A204.1 (cell line): ENCODE data around the gene MPIG6B.

ENCODE experiments used
- FAIRE-seq: peaks from 2 replicates; lab custom pipeline; 2012; peaks lifted over from hg19 to GRCh38; lab: Jason Lieb, UNC

Gene MPIG6B

DNA sequence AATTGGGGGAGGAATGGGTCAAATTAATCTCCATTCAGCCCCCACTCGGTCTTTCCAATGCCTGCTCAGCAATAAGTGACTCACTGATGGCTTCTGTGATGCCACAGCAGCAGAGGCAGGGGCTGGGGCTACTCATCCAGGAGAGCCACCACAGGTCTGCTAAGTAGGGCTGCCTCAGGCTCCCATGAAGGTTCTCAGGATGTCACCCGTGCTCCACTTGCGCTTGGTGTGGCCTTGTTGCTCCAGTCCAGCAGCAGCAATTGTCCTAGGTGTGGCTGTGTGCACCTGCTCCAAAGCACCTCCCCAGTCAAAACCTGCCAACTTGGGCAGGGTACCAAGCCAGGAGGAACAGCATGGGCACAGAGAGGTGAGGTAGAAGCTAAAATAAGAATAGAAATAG lies 1.0 kb upstream of the MPIG6B start:
- no peak for FAIRE-seq

GRCh38 chr6:31723980-31724691 lies 963 bp downstream of the MPIG6B start:
- FAIRE-seq: no peak

GRCh38 chr6:31725502-31726350 lies 2.6 kb downstream of the MPIG6B start:
- no peak for FAIRE-seq

- FAIRE-seq: no peak
These were observed 4.0 kb downstream of the MPIG6B start for GRCh38 chr6:31727034-31727716.

DNA sequence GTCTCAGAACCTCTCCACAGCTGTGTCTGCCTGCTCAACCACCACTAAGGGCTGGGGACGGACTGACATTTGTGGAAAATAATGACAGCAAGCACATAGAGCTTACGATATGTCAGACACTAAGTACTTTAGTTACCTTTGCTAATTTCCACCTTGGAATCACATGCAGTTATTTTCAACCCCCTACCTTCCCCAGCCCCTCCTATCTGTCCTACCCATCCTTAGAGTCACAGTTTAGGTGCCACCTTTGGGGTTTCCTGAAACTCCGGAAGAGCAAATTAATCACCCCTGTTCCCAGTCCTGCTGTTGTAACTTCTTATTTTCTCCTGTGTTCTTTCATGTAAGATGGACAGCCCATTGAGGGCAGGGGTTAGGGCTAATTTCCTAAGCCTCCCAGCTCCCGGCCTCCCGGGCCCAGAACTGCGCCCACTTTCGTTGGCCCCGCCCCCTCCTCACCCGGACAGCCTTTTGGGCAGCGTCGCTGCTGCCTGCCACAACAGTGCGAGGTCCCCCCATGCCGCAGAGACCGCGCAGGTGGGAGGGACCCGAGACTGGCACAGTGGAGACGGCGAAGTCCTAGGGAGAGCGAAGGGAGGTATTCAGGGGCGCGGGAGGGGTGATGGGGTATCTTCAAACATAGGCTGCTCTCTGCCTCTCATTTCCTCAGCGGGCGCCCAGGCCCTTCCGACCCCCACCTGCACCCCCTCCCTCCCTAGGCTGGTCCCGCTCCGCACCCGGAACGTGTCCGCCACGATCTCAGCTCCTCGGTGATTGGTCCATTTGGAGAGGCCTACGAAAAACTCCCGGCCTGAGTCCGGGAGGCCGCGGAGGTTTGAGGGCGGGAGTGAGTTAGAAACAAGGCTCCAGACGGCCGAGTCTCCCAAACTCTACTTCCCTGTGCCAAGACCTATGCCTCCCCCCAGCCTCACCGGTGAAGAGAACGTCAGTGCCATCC lies 4.8 kb downstream of the MPIG6B start:
- no peak for FAIRE-seq

GRCh38 chr6:31728767-31729514 lies 5.8 kb downstream of the MPIG6B start, which contains the start of gene DDAH2:
DDAH2 (minus strand) TSS chr6:31729299; CDS start chr6:31729161, 138 bp downstream.
- FAIRE-seq: no peak

DNA sequence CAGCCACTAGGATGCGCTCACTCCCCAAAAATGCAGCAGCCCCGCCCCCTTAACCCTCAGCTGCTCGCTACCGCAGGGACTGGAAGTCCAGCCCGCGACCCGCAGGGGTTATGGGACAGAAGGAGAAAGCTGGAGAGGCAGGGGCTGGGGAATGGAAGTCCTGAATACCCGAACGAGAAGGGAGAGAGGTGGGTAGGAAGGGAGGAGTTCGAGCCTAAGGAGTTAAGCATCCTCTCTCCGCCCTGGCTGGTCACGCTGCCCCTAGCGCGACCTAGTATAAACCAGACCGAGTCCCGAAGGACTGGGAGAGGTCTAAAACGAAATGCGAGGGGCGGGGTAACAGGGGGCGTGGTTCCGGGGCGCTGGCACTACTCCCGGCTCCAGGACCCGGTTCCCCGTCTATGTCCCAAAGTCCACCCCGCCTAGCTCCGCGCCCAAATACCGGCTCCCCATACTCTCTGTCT lies 6.4 kb downstream of the MPIG6B start:
- no peak for FAIRE-seq

- FAIRE-seq: no peak
These were observed 6.9 kb downstream of the MPIG6B start for GRCh38 chr6:31729979-31730630.

DNA sequence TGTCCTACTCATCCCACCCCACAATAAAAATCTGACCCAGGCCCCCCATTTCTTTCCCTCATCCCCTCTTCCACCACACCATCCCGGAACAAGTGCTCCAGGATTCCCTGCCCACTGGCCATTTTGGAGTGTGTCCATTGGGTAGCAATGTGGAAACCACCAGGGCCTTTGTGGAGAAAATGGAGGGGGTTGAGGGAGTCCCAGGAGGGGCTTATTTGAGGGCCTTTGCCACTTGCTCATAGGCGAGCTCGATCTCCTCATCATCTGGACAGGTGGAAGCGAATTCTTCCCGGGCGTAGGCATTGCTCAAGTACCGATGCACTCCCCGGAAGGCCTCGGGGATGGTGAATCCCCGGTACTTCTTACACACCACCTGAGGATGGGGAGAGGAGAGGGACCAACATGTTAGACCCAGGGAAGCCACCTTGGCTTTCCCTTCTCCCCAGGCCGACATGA lies 7.5 kb downstream of the MPIG6B start:
- FAIRE-seq: no peak

DNA sequence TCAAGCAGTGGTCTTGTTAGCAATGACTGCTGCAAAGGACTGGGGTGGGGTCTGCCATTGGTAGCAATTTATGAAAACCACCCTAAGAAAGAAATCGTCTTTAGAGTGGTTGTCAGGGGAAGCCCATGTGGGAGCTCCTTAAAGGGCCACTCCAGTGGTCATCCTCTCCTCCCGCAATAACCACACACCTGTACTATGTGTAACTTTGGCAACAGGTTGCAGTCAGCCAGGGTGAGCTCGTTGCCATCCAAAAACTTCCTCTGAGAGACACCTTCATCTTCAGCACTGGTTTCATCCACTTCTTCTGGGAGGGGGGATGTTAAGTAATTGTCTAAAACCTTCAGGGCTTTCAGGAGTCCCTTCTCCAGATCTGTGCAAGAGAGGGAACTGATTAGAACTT lies 8.9 kb downstream of the MPIG6B start:
- no peak for FAIRE-seq

DNA sequence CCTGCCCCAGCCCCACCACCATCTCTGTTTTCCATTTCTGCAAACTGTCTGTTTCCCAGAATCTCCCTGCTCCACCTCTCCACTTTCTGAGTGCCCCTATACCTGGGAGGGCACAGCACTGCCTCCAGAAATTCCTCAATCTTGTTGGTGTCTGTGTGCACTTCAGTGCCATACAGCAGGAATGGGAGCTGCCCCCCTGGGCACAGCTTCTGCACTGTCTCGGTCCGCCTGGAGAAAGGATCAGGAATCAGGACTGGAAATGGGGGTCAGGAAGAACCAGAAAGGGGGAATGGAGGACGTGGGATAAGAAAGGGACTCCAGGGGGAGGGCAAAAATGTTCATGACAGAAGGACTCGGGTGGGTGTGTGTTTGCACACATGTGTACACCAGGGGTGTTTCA lies 10.6 kb downstream of the MPIG6B start:
- no peak for FAIRE-seq

GRCh38 chr6:31734247-31734820 lies 11.2 kb downstream of the MPIG6B start:
- FAIRE-seq: no peak

GRCh38 chr6:31734821-31735406 lies 11.7 kb downstream of the MPIG6B start:
- FAIRE-seq: no peak

DNA sequence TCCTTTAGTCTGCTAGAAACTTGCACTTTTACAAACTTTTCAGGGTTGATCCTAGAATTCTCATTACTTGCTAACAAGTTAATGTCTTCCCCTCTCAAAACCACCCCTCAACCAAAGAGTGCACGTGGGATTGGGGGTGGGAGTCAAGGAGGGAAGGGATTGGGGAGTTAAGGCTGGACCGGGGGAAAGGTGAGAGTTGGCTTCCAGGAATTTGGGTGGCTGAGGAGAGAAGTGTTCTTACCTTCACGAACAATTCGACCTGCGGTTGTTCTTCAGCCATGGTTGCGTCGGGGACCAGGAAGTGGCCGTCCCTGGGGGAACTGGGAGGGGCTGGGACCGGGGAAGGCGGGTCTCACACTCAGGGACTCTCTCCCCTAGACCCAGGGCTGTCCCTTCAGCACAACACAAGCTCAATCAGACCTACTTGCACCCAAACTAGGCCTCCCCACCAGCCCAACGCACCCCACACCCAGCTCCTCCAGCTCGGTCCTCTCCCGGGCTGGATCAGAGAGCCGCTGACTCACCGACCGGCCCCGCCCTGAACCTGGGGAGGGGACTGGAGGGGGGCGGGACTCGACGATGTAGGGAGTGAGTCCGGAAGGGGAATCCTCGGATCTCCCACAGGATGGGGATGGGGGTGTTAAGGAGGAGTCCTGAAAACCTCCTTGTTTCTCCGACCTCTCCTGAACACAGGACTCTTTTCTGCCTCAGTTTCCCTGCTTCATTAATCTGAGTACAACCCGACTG lies 13.0 kb downstream of the MPIG6B start, which contains the start of gene CLIC1:
Gene CLIC1 (minus strand): TSS at position 510 of the 747 bp plus-strand sequence. CDS start 230 bp downstream, at position 280.
- FAIRE-seq: no peak

DNA sequence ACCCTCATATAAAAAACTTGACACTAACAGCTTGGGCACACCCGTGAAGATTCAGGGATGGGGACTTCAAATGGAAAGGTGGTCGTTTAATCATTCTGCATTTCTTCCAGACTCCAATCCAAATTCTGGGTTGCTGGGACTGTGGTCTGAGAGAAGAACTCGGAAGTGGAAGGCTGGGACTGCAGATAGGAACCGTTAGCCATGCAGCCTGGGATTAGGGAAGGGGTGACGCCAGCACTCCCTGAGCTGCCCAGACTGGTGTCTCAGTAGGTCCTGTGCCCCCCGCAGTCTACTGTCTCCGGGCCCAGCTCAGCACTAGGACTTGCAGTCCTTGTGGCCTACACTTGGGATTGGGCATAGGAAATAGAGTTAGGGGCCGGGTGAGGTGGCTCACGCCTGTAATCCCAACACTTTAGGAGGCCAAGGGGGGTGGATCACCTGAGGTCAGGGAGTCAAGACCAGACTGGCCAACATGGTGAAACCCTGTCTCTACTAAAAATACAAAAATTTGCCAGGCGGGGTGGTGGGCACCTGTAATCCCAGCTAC lies 13.7 kb downstream of the MPIG6B start:
- no peak for FAIRE-seq

DNA sequence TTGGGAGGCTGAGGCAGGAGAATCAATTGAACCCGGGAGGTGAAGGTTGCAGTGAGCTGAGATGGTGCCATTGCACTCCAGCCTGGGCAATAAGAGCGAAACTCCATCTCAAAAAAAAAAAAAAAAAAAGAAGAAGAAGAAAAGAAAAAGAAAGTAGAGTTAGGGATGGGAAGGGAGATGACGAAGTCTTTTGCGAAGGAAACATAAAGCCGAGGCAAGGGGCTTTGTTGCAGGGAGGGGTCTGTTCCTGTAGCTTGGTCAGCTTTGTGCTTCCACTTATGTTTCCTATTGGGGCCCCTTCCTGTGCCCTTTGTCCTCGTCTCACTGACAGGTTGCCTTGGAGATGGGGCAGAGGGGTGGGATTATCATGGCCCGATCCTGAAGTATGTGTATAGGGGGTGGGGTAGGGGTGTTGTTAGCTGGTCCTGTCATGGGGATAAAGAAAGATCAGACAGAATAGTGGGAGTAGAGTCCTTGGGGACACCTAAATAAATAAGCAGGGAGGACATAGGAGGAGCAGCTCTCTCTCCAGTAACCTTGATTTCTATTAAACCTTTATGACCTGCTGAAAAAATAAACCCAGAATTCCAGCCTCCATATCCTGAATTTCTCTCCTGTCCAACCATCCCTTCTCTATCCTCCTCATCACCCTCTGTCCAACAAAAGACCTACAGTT lies 14.3 kb downstream of the MPIG6B start:
- FAIRE-seq: no peak
